ENCODE measurements around the gene S100A10.

DNA sequence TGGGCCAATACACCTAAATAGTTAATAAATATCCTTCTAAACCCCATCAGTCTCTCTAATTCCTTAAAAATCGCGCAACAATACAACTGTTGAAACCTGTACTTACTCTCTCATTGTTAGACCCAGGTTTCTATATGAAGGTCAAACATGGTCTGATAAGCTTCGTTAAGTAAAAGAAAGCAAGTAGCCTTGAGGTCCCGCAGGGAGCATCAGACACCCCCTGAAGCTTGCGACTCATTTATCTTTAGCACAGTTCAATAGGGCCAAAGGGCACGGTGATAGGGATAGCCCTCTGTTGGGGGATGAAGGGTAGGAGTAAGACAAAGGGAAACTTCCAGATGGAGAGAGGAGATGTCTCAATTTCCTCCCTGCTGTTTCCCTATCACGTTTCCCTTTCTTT lies 57.0 kb downstream of the S100A10 start:
- no peak for TF ChIP-seq YY1 (IDR thresholded peaks at IDR 0.05; ENCODE audit: insufficient read depth, insufficient read length)
- no peak for TF ChIP-seq ZNF274 (IDR thresholded peaks at IDR 0.05; ENCODE audit: low read depth, low read length)
- no peak for TF ChIP-seq SUZ12 (IDR thresholded peaks at IDR 0.05; ENCODE audit: extremely low read depth, insufficient read depth, insufficient read length)

Measured in NT2/D1 (cell line).